Cardiac fibroblast (primary cell): ENCODE results near the gene GABRA5.

Source experiments
- DNase-seq, 2 donors: peaks; one replicate each; pipeline versions ENCODE4 v3.0.0 to v3.0.0-alpha.2; 2010; ENCODE audit warnings: low read depth in 2 of 2
- H3K4me3 ChIP-seq, 2 donors: replicated peaks in 1 of 2; 1 replicate in 1 of 2; 2 replicates in 1 of 2; pipeline ENCODE4 v1.5.1; 2011; ENCODE audit warnings: low read depth in 2 of 2, low read length in 2 of 2, mild to moderate bottlenecking in 2 of 2, moderate library complexity in 1 of 2
- CTCF ChIP-seq: IDR thresholded peaks from one replicate; pipeline ENCODE4 v1.5.1; 2011; ENCODE audit warnings: low read depth, mild to moderate bottlenecking, low read length, inconsistent platforms

Gene GABRA5

GRCh38 chr15:26886566-26886965 lies 19.7 kb downstream of the GABRA5 start:
- no peak for TF ChIP-seq CTCF
- no peak for DNase-seq
- H3K4me3 ChIP-seq = no peak overlapping the region

GRCh38 chr15:26887926-26888666 lies 21.2 kb downstream of the GABRA5 start:
- DNase-seq = no peak
- TF ChIP-seq CTCF = no peak

DNA sequence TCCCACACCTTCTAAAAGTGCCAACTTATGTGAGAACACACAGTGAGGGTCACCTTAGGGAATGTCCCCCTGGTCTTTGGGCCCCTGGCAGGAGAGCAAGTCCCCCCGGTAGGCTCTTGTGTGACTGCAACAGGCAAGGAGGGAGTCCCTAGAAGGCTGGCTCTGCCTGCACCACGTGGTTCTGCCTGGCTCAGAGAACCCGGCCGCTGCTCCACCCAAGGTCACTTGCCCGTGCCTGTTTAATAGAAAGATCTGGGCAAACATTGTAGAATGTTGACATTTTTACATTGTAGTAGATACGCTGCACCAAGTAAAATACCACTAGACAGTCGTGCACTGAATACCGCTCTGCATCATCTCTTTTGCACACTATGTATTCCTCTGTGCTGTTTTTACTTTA lies 21.9 kb downstream of the GABRA5 start:
- DNase-seq = no peak
- H3K4me3 ChIP-seq = no peak overlapping the region
- TF ChIP-seq CTCF = no peak

More at GRCh38 chr15:26887926-26888666, 21.2 kb downstream of the GABRA5 start:
- no peak overlapping the region for H3K4me3 ChIP-seq

- H3K4me3 ChIP-seq = no peak overlapping the region
- TF ChIP-seq CTCF = peak; percentile 39
- DNase-seq = peak; percentile 71 to 81
These were observed 22.5 kb downstream of the GABRA5 start for GRCh38 chr15:26889298-26889898.

DNA sequence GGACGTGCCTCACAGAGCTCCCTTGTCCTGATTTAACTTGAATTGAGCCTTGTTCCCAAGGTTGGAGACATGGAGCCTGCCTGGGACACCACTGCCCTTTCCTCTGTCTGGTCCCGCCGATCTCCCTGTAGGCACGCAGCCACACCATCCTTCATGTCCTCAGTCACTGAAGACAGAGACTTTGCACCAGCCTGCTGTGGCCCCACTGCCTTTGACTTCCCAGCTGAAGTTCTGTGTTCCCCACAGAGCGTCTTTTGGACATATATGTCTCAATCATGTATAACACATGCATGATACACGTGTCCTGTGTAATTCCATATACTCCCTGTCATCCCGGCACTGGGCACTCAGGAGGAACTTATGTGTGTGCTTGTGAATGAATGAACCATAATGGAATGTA lies 23.6 kb downstream of the GABRA5 start:
- no peak overlapping the region for H3K4me3 ChIP-seq
- DNase-seq = no peak
- TF ChIP-seq CTCF = no peak

DNA sequence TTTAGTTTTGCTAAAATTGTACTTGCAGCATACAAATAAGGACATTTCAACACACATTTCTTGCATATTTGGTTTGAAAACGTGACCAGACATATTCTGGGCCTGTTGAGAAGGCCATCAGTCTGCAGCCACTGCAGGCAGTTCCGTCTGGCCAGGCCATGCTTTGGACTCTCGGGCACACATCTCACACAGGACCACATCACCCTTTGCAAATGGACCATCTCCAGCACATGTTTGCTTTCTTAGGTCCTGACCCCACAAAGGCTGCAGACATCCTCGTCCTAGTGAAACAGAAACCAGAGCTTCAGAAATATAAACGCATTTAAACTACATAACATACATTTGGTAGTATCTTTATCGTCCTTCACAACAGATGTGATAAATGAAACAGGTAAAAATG lies 24.1 kb downstream of the GABRA5 start:
- no peak for TF ChIP-seq CTCF
- no peak overlapping the region for H3K4me3 ChIP-seq
- DNase-seq = no peak
